HepG2 (cell line): ENCODE results near the gene CALHM5. TPM values are rescaled to one million over a fixed set of nuclear protein-coding genes. Genes with fewer than 3 reads are reported as not detected.

Experiments used
- AKNA ChIP-seq: sonication (generic); formaldehyde crosslinking; IDR thresholded peaks from 2 replicates; pipeline ENCODE4 v1.4.0; 2020; ENCODE audit warnings: missing genetic modification reagents, borderline replicate concordance
- BHLHE40 ChIP-seq: IDR thresholded peaks from 2 replicates; pipeline ENCODE4 v1.6.1; 2011; ENCODE audit warnings: low read length, improper control_type of control experiment
- CREB3 ChIP-seq: sonication (generic); formaldehyde crosslinking; IDR thresholded peaks from 2 replicates; pipeline ENCODE4 v1.5.0; 2020; ENCODE audit warnings: missing genetic modification reagents
- HNRNPH1 ChIP-seq: fragments of 200-400 bp; formaldehyde crosslinking; optimal IDR thresholded peaks from 2 replicates; pipeline ENCODE3; 2017; ENCODE audit warnings: mild to moderate bottlenecking, low read depth, low read length
- HOXA5 ChIP-seq: sonication (generic); formaldehyde crosslinking; IDR thresholded peaks from 2 replicates; pipeline ENCODE4 v1.4.0; 2020; ENCODE audit warnings: missing genetic modification reagents
- KIAA2018 ChIP-seq: sonication (generic); formaldehyde crosslinking; IDR thresholded peaks from 2 replicates; pipeline ENCODE4 v1.5.0; 2020; ENCODE audit warnings: mild to moderate bottlenecking, missing genetic modification reagents, borderline replicate concordance
- KLF6 ChIP-seq: IDR thresholded peaks from 2 replicates; pipeline ENCODE4 v1.8.0; 2016; ENCODE audit warnings: missing biosample characterization, missing genetic modification reagents
- NCOA1 ChIP-seq: sonication (generic); formaldehyde crosslinking; IDR thresholded peaks from 2 replicates; pipeline ENCODE4 v1.9.0; 2021; ENCODE audit warnings: missing genetic modification reagents
- NFRKB ChIP-seq: fragments of 450-650 bp; IDR thresholded peaks from 2 replicates; pipeline ENCODE4 v1.6.1; 2017
- SP2 ChIP-seq: sonication (generic); formaldehyde crosslinking; IDR thresholded peaks from 2 replicates; pipeline ENCODE4 v1.5.1; 2020; ENCODE audit warnings: mild to moderate bottlenecking, missing genetic modification reagents
- ZNF431 ChIP-seq: sonication (generic); formaldehyde crosslinking; IDR thresholded peaks from 2 replicates; pipeline ENCODE4 v1.9.0; 2022; ENCODE audit warnings: missing genetic modification reagents, low read depth, mild to moderate bottlenecking, borderline replicate concordance
- ZNF550 ChIP-seq: sonication (generic); formaldehyde crosslinking; IDR thresholded peaks from 2 replicates; pipeline ENCODE4 v1.4.0; 2020; ENCODE audit warnings: mild to moderate bottlenecking, missing genetic modification reagents, borderline replicate concordance
- ZNF563 ChIP-seq: sonication (generic); formaldehyde crosslinking; IDR thresholded peaks from 2 replicates; pipeline ENCODE4 v1.8.0; 2022; ENCODE audit warnings: mild to moderate bottlenecking, moderate library complexity, missing genetic modification reagents
- ZNF580 ChIP-seq: IDR thresholded peaks from 2 replicates; pipeline ENCODE4 v1.6.1; 2016; ENCODE audit warnings: low read depth, borderline replicate concordance
- polyA plus RNA-seq, 8 experiments: library from polyadenylated mRNA; depleted of rRNA in 3 of 8; stranded (reverse) in 7 of 8; unstranded in 1 of 8; fragments of >200 nt; fragmentation: Illumina TruSeq in 4 of 8; extraction: Trizol in 4 of 8; gene quantifications; 2 replicates each; pipeline versions ENCODE4 v1.2.1 to v1.2.3, GENCODE V29; 2011 to 2016; ENCODE audit warnings: low read depth in 4 of 8, missing spikeins in 1 of 8, mixed read lengths in 1 of 8; ENCODE audit not compliant: insufficient read depth in 1 of 8
- total RNA-seq, 5 experiments: library from RNA; depleted of rRNA; stranded (reverse); fragments of >200 nt; fragmentation: Illumina TruSeq; extraction: Trizol; gene quantifications; 2 replicates each; pipeline ENCODE4 v1.2.3, GENCODE V29; 2016; ENCODE audit warnings: low read depth in 1 of 5

CALHM5 gene
- total and polyA plus RNA-seq, 2 of the 13 experiments (the other 11 are each of a cell fraction or from before 2014, with no cell fraction given): not detected

- peak; percentile 24; the same call in 1 of the 2 replicates for TF ChIP-seq KIAA2018 (CRISPR knock-in tag)
- peak; percentile 95 for TF ChIP-seq ZNF563 (CRISPR knock-in tag)
- TF ChIP-seq KLF6 (CRISPR knock-in tag): peak; percentile 96
- peak; percentile 36; the same call in 1 of the 2 replicates for TF ChIP-seq NCOA1 (CRISPR knock-in tag)
- no peak; the same call in none of the 2 replicates for TF ChIP-seq BHLHE40
- TF ChIP-seq HOXA5 (CRISPR knock-in tag): peak; percentile 92
- peak; percentile 98 for TF ChIP-seq ZNF580 (CRISPR knock-in tag)
- peak; percentile 84; the same call in 1 of the 2 replicates for TF ChIP-seq AKNA (CRISPR knock-in tag)
- peak; percentile 50; the same call in 1 of the 2 replicates for TF ChIP-seq SP2 (CRISPR knock-in tag)
- TF ChIP-seq CREB3 (CRISPR knock-in tag): peak; percentile 94; the same call in 1 of the 2 replicates
- TF ChIP-seq HNRNPH1: peak; percentile 81
- TF ChIP-seq ZNF431: peak; percentile 76
- no peak for TF ChIP-seq NFRKB
- peak; percentile 40; the same call in 1 of the 2 replicates for TF ChIP-seq ZNF550 (CRISPR knock-in tag)
These were observed 59.6 kb downstream of the CALHM5 start, which contains the start of gene RWDD1 (continued) for GRCh38 chr6:116570856-116571682.
